Activated T-cell treated with anti-CD3 and anti-CD28 coated beads, Interleukin-2, amount 50 U/mL, for 48 hours (primary cell): Measurements from ENCODE around the gene SEPTIN5.
"Not testable (repeated sequence)": the region's sequence is repeated elsewhere in the genome, so short reads cannot be mapped to it uniquely, and the experiment has no call there.

Experiments used
- DNase-seq, 2 experiments: peaks; one replicate each; pipeline ENCODE4 v3.0.0-alpha.2; 2020

SEPTIN5 gene

GRCh38 chr22:19680911-19681862 lies 33.1 kb upstream of the SEPTIN5 start:
- no peak for DNase-seq

- no peak for DNase-seq
These were observed 32.4 kb upstream of the SEPTIN5 start for GRCh38 chr22:19681863-19682245.

GRCh38 chr22:19686946-19687345 lies 27.4 kb upstream of the SEPTIN5 start:
- no peak for DNase-seq

- no peak for DNase-seq
These were observed 26.6 kb upstream of the SEPTIN5 start for GRCh38 chr22:19687561-19688300.

- DNase-seq, result no peak
These were observed 25.7 kb upstream of the SEPTIN5 start for GRCh38 chr22:19688301-19689290.

- DNase-seq, result no peak
These were observed 24.9 kb upstream of the SEPTIN5 start for GRCh38 chr22:19689408-19689807.

GRCh38 chr22:19691007-19691720 lies 23.1 kb upstream of the SEPTIN5 start:
- no peak for DNase-seq

- no peak for DNase-seq
These were observed 22.5 kb upstream of the SEPTIN5 start for GRCh38 chr22:19691721-19692341.

GRCh38 chr22:19693581-19693980 lies 20.7 kb upstream of the SEPTIN5 start:
- no peak for DNase-seq

GRCh38 chr22:19693981-19694670 lies 20.2 kb upstream of the SEPTIN5 start:
- DNase-seq, result no peak

GRCh38 chr22:19694696-19695095 lies 19.6 kb upstream of the SEPTIN5 start:
- no peak for DNase-seq

- no peak for DNase-seq
These were observed 17.6 kb upstream of the SEPTIN5 start for GRCh38 chr22:19696504-19697276.

GRCh38 chr22:19697871-19698270 lies 16.4 kb upstream of the SEPTIN5 start:
- DNase-seq, result not testable (repeated sequence)

- no peak for DNase-seq
These were observed 13.4 kb upstream of the SEPTIN5 start for GRCh38 chr22:19700790-19701419.

- no peak for DNase-seq
These were observed 12.7 kb upstream of the SEPTIN5 start for GRCh38 chr22:19701420-19702145.

- no peak for DNase-seq
These were observed 10.4 kb upstream of the SEPTIN5 start for GRCh38 chr22:19703869-19704268.

- no peak for DNase-seq
These were observed 9.8 kb upstream of the SEPTIN5 start for GRCh38 chr22:19704355-19705015.
